ENCODE results near the gene DNAAF3. TPM values are rescaled to one million over a fixed set of nuclear protein-coding genes. Genes with fewer than 3 reads are reported as not detected.

The DNAAF3 gene
- polyA plus RNA-seq, 3 donors, result 6.6 to 9.9 (median 8.1) TPM

DNA sequence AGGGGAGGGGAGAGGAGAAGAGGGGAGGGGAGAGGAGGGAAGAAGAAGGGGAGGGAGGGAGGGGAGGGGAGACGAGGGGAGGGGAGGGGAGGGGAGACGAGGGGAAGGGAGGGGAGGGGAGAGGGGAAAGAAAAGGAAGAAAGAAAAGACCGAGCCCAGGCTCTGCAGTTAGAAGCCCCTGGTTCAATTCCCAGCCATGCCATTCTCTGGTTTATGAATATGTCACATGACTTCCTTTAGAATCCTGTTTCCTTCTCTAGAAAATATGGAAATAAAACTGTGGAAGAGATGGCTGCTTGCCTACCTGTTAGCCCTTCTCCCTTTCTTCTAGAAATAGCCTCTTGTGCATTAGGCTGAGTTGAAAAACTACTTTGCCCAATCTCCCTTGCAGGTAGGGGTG is 31.7 kb downstream of the DNAAF3 start:
- no peak for DNase-seq (ENCODE audit: extremely low read depth in 1 of 11, low read depth in 9 of 11, low spot score in 4 of 11)

DNA sequence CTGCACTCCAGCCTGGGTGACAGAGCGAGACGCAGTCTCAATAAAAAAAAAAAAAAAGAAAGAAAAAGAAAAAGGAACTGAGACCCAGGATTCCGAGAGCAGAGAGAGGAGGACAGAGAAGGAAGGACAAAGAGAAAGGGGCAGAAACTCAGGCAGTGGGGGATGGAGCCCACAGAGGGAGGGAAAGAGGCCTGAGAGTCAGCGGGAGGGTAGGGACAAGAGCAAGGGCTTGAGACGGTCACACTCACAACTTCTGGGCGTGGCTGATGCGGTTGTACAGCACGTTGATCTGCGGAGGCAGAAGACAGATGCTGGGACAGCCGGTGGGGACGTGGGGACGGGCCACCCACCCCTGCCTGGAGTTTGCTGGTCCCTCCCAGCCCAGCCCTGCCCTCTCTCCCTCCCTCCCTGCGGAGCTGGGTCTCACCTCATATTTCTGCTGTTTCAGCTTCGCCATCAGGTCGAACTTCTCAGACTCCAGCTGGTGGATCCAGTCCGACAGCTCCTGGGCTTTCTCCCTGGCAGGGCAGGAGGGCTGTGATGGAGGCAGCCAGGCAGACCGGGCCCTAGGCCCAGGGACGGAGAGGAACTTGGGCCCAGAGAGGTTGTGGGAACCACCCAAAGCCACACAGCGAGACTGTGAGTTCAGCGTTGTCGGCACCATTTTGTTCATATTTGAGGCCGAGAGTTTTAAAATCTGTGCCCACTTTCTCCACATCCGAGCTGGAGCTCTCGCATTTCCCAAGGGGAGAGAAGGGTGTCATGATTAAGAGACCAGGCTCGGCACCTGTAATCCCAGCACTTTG is 32.6 kb downstream of the DNAAF3 start:
- no peak for DNase-seq (ENCODE audit: extremely low read depth in 1 of 11, low read depth in 9 of 11, low spot score in 4 of 11)

DNA sequence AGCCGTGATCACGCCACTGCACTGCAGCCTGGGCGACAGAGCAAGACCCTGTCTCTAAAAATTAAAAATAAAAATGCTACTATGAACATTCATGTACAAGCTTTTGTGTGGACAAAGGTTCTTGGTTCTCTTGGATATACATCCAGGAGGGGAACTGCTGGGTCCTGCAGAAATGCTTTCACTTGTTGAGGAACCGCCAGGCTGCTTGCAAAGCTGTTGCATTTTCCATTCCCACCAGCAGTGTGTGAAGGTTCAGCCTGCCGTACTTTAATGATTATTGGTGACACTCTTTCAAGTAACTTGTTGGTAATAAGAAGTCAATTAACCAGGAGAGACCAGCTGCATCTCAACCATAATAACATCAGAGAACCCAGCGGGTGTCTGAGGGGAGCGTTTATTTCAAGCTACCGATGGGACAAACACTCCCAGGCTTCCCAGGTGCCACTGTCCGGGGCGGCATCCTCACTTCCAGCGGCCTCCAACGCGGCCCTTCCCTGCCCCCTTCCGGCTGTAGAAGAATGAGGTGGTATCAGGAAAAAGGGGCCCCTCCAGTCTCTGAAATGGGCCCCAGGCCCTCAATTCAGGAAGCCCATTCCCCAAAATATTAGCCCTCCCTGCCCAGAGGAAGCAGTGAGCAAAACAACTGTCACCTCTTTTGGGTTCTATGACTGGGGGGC is 33.8 kb downstream of the DNAAF3 start:
- DNase-seq (ENCODE audit: extremely low read depth in 1 of 11, low read depth in 9 of 11, low spot score in 4 of 11), result no peak

DNA sequence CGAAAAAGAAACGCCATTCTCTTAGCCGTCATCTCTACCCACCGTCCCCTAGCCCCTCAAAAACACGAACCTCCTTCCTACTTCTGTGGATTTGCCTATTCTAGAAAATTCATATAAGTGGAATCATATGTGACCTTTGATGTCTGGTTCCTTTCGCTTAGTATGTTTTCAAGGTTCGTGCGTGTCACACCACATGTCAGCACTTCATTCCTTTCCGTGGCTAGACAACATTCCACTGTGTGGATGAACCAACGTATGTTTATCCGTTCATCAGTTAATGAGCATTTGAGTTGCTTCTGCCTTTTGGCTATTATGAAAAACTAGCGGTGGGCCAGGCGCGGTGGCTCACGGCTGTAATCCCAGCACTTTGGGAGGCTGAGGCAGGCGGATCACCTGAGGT is 35.0 kb downstream of the DNAAF3 start:
- DNase-seq (ENCODE audit: extremely low read depth in 1 of 11, low read depth in 9 of 11, low spot score in 4 of 11), result no peak

DNA sequence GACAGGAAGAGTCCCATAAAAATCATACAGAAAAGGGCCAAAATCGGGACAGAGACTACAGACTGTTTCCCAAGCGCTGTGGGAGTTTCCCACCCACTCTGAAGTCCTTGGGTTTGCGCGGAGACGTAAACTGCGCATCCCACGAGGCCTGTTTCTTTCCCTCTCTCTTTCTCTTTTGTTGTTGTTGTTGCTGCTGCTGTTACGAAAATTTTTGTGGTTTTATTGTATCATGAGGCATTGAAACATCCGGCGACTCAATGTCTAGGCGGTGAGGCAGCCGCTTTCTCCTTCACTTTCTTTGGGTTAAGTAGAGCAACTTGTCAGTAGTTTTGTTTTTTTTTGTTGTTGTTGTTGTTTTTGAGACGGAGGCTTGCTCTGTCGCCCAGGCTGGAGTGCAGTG is 47.4 kb downstream of the DNAAF3 start:
- no peak for DNase-seq (ENCODE audit: extremely low read depth in 1 of 11, low read depth in 9 of 11, low spot score in 4 of 11)

DNA sequence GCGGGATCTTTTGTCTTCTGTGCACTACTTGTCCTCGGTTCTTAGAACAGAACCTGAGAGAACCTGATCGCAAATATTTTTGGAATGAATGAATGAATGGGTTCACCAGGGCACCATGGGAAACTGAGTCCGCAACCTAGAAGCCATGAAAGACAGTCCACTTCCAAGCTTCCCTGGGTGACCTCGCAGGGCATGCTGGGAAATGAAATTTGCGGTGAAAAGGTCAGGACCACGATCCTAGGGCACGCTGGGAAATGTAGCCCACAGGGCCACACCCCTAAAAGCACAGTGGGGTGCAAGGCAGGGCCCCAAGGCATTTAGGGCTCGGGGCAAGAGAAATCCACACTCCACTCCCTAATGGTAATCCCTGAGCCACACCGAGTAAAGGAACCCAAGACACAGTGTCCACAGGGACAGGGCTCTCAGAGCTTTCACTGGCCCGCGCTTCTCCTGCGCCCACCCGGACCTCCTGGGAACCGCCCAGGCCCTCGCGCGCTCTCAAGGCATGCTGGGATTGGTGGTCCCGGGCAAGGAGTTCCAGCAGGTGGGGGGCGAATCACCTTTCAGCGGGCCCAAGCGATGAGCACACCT is 47.9 kb downstream of the DNAAF3 start:
- no peak for DNase-seq (ENCODE audit: extremely low read depth in 1 of 11, low read depth in 9 of 11, low spot score in 4 of 11)

DNA sequence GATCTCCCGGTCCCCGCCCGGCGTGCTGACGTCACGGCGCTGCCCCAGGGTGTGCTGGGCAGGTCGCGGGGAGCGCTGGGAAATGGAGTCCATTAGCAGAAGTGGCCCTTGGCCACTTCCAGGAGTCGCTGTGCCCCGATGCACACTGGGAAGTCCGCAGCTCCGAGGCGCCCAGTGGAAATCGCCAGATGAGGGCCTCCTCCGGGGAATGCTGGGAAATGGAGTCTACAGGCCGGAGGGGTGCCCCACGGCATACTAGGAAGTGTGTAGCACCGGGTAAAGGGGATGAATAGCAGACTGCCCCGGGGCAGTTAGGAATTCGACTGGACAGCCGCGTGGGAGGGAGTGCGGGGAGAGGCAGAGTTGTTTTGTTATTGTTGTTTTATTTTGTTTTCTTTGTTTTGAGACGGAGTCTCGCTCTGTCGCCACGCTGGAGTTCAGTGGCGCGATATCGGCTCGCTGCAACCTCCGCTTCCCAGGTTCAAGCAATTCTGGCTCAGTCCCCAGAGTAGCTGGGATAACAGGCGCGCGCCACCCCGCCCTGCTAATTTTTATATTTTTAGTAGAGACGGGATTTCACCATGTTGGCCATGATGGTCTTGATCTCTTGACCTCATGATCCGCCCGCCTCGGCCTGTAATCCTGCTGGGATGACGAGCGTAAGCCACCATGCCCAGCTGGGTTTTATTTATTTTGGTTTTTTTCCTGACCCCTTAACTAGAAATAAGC is 48.6 kb downstream of the DNAAF3 start:
- peak; percentile 90 to 99 (median 98) for DNase-seq (ENCODE audit: extremely low read depth in 1 of 11, low read depth in 9 of 11, low spot score in 4 of 11)

DNA sequence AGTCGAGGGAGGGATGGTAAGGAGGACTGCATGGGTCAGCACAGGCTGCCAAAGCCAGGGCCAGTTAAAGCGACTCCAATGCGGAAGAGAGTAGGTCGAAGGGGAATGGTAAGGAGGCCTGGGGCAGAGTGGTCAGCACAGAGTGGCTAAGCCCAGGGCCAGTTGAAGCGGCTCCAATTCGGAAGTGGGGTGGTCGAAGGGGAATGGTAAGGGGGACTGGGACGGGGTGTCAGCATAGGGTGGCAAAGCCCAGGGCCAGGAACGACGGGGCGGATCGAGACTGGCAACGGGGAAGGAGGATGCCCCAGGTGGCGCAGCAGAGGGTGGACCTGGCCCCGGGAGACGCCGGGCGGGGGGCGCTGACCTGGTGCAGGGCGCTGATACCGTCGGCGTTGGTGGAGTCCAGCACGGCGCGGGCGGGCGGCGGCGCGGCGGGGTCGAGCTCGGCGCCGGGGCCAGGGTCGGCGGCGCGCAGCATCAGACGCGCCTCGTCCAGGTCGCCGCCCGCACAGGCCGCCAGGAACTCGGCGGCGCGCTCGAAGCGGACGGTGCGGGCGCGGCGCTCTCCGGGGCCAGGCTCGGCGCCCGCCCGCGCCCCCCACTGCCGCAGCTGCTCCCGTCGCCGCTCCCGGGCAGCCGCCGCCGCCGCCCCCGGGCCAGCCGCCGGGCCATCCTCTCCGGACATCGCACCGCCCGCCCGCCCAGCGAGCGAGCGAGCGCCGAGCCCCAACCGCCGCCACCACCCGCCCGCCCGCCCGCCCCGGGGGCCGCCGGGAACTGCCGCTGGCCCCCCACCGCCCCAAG is 49.4 kb downstream of the DNAAF3 start, which contains the start of gene PPP1R12C:
Gene PPP1R12C, minus strand, starts transcription at position 779 of the 804 bp plus-strand sequence. Its CDS starts 94 bp downstream, at position 685.
- no peak for DNase-seq (ENCODE audit: extremely low read depth in 1 of 11, low read depth in 9 of 11, low spot score in 4 of 11)

DNA sequence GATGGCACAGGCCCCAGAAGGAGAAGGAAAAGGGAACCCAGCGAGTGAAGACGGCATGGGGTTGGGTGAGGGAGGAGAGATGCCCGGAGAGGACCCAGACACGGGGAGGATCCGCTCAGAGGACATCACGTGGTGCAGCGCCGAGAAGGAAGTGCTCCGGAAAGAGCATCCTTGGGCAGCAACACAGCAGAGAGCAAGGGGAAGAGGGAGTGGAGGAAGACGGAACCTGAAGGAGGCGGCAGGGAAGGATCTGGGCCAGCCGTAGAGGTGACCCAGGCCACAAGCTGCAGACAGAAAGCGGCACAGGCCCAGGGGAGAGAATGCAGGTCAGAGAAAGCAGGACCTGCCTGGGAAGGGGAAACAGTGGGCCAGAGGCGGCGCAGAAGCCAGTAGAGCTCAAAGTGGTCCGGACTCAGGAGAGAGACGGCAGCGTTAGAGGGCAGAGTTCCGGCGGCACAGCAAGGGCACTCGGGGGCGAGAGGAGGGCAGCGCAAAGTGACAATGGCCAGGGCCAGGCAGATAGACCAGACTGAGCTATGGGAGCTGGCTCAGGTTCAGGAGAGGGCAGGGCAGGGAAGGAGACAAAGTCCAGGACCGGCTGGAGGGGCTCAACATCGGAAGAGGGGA is 50.1 kb downstream of the DNAAF3 start:
- DNase-seq (ENCODE audit: extremely low read depth in 1 of 11, low read depth in 9 of 11, low spot score in 4 of 11), result no peak

DNA sequence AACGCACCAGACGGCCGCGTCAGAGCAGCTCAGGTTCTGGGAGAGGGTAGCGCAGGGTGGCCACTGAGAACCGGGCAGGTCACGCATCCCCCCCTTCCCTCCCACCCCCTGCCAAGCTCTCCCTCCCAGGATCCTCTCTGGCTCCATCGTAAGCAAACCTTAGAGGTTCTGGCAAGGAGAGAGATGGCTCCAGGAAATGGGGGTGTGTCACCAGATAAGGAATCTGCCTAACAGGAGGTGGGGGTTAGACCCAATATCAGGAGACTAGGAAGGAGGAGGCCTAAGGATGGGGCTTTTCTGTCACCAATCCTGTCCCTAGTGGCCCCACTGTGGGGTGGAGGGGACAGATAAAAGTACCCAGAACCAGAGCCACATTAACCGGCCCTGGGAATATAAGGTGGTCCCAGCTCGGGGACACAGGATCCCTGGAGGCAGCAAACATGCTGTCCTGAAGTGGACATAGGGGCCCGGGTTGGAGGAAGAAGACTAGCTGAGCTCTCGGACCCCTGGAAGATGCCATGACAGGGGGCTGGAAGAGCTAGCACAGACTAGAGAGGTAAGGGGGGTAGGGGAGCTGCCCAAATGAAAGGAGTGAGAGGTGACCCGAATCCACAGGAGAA is 50.9 kb downstream of the DNAAF3 start:
- no peak for DNase-seq (ENCODE audit: extremely low read depth in 1 of 11, low read depth in 9 of 11, low spot score in 4 of 11)

DNA sequence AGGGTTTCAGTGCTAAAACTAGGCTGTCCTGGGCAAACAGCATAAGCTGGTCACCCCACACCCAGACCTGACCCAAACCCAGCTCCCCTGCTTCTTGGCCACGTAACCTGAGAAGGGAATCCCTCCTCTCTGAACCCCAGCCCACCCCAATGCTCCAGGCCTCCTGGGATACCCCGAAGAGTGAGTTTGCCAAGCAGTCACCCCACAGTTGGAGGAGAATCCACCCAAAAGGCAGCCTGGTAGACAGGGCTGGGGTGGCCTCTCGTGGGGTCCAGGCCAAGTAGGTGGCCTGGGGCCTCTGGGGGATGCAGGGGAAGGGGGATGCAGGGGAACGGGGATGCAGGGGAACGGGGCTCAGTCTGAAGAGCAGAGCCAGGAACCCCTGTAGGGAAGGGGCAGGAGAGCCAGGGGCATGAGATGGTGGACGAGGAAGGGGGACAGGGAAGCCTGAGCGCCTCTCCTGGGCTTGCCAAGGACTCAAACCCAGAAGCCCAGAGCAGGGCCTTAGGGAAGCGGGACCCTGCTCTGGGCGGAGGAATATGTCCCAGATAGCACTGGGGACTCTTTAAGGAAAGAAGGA is 51.8 kb downstream of the DNAAF3 start:
- no peak for DNase-seq (ENCODE audit: extremely low read depth in 1 of 11, low read depth in 9 of 11, low spot score in 4 of 11)

DNA sequence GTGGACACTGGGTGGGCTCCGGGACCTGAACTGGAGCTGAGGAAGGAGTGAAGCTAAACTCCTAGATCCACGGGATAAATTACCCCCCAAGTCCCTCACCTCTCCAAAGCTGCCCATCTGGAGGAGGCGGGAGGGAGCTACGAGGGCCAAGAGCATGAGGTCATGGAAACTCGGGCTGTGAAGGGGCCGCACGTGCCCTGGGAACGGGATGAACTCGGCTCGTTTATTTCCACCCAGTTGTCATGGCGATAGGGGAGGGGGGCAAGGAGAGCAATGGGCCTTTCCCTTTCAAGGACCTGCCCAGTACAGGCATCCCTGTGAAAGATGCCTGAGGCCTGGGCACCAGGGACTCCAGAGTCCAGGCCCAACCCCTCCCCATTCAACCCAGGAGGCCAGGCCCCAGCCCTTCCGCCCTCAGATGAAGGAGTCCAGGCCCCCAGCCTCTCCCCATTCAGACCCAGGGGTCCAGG is 52.8 kb downstream of the DNAAF3 start:
- DNase-seq (ENCODE audit: extremely low read depth in 1 of 11, low read depth in 9 of 11, low spot score in 4 of 11), result peak; percentile 66 to 94 (median 82)

DNA sequence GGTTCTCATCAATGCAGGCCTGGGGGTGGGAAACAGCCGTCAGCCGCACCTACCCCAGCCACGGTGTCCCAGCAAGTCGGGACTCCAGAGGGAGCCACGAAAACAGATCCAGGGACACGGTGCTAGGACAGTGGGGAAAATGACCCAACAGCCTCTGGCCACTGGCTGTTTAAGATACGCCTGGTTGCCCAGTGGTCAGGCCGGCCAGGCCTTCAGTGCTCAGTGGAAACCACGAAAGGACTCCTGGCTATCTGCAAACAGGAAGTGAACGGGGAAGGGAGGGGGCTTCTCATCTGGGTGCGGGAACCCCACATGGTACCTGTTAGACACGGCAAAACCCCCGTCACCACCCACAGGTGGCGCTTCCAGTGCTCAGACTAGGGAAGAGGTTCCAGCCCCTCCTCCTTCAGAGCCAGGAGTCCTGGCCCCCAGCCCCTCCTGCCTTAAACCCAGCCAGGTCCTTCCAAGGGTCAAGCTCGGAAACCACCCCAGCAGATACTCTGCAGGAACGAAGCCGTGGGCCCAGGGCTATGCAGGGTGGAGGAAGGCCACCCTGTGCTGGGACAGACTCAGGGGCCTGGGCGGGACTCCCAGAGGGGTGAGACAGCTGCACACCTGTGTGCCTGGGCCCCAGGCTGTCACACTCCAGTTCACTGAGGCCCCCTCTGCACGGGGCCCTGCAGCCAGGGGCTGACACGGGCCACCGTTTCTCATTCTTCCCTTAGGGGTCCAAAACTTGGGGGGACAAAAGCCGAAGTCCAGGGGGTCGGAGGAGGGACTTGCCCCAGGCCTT is 53.4 kb downstream of the DNAAF3 start:
- DNase-seq (ENCODE audit: extremely low read depth in 1 of 11, low read depth in 9 of 11, low spot score in 4 of 11), result no peak

DNA sequence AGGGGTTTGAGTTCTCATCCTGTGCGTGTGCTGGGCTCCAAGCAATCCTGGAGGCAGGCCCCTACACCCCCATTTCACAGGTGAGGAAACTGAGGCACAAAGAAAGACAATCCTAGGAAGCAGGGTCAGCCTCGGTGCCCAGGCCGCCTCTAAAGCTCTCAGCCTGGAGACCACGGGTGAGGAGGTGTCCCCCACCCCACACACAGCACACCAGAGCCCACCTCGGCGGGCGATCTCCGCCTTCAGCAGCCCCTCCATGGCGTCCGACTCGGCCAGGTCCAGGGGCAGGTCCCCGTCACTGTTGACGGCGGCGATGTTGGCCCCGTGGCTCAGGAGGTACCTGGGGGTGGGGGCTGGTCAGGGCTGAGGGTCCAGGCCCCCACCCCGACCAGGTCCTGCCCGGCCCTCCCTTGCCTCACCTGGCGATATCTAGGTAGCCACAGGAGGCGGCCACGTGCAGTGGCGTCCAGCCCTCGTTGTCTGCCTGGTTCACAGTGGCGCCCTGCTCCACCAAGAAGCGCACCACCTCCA is 54.1 kb downstream of the DNAAF3 start:
- DNase-seq (ENCODE audit: extremely low read depth in 1 of 11, low read depth in 9 of 11, low spot score in 4 of 11), result no peak

DNA sequence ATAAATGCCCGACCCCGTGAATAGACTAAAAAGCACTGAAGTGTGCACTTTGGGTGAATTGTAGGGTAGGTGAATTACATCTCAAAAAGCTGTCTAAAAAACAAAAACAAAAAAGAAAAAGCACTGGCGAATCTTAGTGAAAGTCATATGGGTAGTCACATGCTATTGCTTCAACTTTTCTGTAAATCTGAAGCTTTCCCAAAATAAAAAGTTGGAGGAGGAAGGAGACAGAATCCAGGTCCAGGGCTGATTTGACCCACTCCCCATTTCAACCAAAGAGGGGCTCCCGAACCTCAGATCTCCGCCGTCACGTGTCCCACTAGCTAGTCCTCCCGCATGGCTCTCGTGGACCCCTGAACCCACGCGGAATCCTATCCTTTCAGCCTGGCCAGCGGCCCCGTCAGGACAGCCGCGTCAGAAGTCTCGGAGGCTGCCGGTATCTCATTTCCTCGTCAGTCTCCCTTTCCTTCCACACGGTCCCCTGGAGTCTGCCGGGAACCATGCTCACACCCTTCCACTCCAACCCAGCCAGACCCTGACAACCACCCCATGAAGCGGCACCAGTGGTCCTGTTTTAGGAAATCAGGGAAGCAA is 55.1 kb downstream of the DNAAF3 start:
- no peak for DNase-seq (ENCODE audit: extremely low read depth in 1 of 11, low read depth in 9 of 11, low spot score in 4 of 11)
